Tongue (tissue), 2 donors: Measurements from ENCODE around the gene PLD1. TPM values are rescaled to one million over a fixed set of nuclear protein-coding genes. Genes with fewer than 3 reads are reported as not detected.
"Not testable (repeated sequence)": the region's sequence is repeated elsewhere in the genome, so short reads cannot be mapped to it uniquely, and the experiment has no call there.

Experiments
- DNase-seq: peaks from one replicate; pipeline ENCODE4 v3.0.0-alpha.2; 2015
- total RNA-seq: library from RNA; depleted of rRNA; stranded (reverse); fragments of >200 nt; gene quantifications from one replicate; pipeline ENCODE4 v1.2.3, GENCODE V29; 2014

The PLD1 gene
- total RNA-seq, 1 donor from 2014 or later = 60.6 TPM

DNA sequence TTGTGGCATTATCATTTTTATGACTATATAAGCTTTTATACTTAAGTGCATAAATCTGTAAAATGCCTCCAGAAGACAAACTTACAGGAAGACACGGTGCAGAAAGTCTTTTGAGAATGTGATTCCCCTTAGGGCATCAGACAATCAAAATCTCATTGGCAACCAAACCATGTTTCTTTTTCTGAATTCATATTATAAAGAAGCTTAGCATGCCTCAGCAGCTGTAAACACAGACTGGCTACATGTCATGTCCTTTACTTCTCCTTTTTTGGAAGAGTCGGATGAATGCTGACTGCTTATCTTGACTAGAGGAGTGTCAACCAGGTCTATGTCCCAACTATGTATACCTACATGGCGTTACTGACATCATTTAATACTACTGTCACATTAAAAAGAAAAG lies 150.1 kb downstream of the PLD1 start:
- no peak for DNase-seq

GRCh38 chr3:171658841-171659240 lies 151.4 kb downstream of the PLD1 start:
- DNase-seq = no peak

DNA sequence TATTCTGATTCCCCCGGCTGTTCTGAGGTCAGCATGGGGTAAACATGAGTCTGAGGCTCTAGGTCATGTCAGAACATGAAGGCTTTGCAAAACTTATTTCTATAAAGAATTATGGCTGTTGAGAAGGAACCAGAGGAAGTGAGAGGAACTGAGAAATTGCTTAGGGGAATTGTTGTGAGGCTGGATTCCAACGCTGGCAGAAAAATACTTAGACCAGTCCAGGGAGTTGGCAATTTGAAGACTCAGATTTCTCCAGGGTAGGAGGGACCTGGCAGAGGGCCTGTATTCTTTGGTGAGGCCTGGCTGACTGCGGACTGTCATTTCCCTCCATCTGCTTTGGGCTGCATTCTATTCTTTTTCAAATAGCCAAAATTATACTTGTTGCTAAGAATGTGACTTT lies 155.5 kb downstream of the PLD1 start:
- DNase-seq = peak; percentile 84

DNA sequence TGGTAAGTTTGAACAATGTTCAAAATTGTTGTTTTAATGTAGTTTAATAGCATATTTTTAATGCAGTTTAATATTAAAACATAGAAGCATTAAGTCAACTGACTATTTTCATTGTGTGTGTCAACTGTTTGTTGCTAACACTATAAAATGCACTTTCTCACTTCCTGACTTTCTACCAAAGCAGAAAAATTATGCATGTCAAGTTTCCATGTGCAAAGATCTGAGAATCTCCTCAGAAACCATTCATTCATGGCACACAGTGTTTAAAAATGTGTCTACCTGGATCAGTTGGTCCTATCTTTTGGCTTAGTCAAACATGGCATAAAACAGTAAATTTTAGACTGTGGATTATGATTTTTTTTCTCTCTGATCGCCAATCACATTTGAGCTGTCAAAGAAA lies 156.0 kb downstream of the PLD1 start:
- DNase-seq = no peak

DNA sequence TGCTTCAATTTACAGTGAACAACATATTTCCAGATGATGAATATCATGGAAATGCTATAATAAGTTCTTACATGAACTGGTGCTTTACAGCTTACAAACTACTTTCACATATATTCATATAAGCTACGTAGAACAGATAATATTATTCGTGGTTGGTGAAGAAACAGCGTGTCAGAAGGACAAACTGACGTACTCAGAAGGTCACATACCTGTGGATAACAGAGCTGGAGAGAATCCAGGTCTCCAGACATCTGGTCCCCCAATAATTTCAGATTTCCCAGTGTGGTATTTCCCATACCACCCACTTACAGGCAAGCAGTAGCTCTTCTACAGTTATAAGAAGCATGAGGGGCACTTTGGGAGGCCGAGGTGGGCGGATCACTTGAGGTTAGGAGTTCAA lies 156.6 kb downstream of the PLD1 start:
- DNase-seq = no peak

DNA sequence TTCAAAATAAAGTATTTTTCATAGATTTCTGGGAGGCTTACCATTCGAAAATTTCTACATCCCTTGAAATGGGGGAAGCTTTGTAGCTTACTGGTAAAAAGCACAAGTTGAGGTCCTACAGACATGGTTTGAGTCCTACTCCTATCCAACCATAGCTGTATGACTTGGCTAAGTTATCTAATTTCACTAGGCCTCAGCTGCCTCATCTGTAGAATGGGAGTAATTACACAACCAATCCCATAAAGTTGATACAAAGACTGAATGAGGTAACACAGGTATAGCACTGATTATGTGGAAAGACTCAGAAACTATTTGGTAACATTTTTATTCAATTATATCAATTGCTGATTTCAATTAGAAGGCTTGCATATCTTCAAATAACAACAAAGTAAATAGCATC lies 157.4 kb downstream of the PLD1 start:
- DNase-seq = no peak

- DNase-seq = no peak
Measured at GRCh38 chr3:171649911-171650592, 160.2 kb downstream of the PLD1 start.

GRCh38 chr3:171649267-171649666 lies 161.0 kb downstream of the PLD1 start:
- peak; percentile 54 for DNase-seq

DNA sequence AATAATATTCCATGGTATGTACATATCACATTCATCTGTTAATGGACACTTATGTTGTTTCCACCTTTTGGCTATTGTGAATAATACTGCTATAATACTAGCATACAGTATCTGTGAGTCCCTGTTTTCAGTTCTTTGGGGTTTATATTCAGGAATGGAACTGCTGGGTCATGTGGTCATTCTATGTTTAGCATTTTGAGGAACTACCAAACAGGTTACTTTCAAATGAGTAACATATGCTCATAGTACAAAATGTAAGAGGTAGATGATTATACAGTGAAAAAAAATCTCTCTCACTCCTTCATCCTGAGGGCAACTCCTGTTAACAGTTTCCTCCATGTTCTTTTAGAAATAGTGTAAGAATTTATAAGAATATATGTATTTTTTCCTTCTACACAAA lies 162.2 kb downstream of the PLD1 start:
- no peak for DNase-seq

- DNase-seq = peak; percentile 80
Measured at GRCh38 chr3:171646357-171647133, 163.7 kb downstream of the PLD1 start.

- DNase-seq = no peak
Measured at GRCh38 chr3:171644681-171645080, 165.6 kb downstream of the PLD1 start.

DNA sequence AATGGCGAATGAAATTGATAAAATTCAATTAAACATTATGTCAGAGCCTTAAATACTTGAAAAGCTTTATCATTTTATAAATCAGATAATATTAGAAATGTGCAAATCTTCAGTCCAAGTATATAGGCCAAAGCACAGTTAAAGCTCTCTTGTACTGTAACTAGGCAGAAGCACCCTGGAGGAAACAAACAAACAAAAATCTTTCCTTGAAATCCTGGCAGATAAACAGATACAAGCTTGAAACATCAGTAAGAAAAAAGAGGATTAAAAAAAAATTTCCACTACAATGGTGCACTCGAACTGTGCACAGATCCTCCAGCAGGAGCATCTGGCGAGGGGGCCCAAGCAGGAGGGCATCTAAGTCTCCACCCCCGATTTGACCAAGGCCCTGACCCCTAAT lies 166.6 kb downstream of the PLD1 start:
- no peak for DNase-seq

DNA sequence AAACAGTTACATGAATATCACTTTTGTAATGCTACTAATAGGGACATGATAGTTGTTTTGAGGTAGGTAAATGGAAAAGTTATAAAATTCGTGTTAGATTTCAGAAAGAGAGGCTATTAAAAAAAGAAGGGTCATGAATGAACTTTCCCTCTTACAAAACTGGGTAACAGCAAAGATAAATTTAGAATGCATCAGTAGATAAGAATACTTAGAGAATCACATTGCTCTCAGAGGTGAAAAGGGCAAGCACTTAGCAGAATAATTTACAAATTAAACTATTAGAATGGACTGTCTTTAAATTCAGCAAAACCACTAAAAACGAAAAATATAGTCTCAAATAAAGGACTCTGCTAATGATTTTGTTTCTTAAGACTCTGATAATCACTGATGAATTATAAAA lies 167.2 kb downstream of the PLD1 start:
- DNase-seq = no peak

DNA sequence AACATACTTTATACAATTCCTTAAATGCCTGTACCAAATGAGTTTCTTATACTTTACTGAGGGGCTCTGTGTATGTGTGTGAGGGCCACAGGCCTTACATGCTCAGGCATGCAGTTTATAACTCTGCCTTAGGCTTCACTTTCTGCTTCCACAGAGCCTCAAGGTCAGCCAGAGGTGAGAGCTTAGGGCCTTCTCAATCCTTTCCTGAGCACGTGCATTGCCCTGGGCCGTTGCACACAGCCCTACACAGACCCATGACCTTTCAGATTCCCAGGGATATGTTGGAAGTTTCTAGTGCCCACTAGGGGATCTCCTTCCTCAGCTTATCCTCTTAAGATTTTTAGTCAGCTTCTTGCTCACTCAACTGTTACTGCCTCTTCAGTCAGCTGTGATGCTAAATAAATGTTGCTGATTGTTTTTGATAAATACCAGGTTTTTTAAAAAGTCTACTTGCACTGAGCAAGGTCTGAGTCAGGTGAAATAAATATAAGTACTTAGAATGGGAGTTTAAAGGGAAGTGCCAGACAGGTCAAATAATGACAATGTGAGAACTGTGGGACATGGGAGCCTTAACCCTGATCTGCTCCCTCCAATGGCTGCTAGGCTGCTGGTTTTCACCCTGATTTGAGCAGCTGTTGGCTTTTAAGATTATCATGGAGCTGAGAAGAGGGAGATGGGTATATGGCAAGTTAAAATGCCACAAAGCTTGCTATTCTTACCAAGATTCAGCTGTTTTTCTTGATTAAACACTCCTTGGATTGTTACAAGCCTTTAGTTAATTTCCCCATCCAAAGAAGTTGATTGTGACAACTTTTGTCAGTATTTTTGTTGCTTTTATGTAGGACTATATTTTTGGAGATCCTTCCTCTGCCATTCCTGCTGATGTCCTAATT lies 169.5 kb downstream of the PLD1 start:
- no peak for DNase-seq

GRCh38 chr3:171636666-171637065 lies 173.6 kb downstream of the PLD1 start:
- DNase-seq = no peak

GRCh38 chr3:171632766-171633165 lies 177.5 kb downstream of the PLD1 start:
- DNase-seq = no peak

GRCh38 chr3:171626799-171627198 lies 183.5 kb downstream of the PLD1 start:
- not testable (repeated sequence) for DNase-seq

DNA sequence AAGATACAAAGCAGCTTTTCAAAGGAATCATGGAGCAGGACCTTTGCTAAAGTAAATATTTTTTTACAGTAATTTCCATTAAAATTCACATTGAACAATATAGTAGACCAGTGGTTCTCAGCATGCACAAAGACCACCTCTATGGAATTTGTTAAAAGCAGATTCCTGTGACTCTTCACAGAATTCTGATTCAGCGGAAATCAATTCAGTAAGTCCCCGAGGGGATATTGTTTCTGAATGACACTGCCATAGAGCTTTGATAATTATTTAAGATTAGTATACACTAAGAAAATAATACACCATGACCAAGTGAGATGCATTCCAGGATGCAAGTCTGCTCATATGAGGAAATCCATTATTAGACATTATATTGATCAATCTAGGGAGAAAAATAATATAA lies 188.2 kb downstream of the PLD1 start:
- DNase-seq = no peak

DNA sequence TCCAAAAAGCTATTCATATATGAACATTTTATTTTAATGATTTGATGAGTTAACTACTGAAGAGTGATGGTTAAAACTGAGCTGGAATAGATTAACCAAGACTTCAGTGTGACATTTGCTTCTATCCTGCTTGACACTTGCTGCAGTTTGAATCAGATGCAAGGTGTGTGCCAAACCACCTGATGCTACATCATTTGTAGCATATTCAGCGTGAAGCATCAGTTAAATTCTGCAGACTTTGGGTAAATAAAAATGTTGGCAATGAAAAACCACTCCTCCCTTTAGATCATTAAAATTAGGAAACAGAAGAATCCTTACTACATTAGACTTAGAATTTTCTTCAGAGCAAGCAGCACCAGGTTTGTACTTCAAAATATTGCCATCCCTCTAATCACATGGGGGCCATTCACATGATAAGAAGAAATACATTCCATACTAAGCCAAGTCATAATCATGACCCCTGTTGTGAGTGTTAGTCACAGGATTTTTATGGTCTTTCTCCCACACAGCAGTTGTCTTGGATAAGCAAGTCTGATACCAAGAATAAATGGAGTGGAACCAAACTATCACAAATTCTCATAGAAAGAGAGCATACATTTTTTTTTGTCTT lies 189.4 kb downstream of the PLD1 start:
- DNase-seq = no peak

DNA sequence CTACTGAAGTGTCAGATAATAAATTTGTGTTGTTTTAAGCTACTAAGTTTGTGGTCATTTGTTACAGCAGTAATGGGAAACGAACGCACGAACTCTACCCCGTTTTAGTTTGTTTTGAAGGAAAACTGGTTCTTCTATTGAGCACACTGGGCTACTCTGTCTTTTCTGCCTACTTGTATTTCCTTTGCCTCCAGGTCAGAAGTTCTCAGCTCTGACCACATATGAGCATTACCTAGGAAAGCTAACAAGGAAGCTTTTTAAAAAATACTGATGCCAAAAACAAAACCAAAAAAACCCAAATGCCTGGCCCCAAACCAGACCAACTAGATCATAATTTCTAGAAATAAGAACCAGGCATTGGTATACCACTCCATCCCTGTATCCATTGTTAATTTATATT lies 193.5 kb downstream of the PLD1 start:
- DNase-seq = no peak

DNA sequence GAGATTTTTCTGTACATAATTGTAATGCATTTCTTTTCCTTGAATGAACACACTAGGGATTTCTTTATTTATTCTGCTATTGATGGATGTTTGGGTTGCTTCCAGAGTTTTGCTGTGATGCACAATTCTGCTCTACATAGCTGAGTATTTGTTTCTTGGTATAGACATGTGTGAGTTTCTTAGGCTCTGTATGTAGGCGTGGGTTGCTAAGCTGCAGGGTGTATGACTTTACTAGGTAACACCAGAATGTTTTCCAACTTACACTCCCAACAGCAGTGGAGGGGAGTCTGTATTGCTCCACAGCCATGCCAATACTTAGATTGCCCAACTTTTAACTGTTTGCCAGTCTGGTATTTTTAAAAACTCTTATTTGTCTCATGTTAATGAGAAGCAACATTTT lies 194.6 kb downstream of the PLD1 start:
- DNase-seq = peak; percentile 55

- DNase-seq = no peak
Measured at GRCh38 chr3:171615281-171615680, 195.0 kb downstream of the PLD1 start.
